Measurements from ENCODE around the gene ALDH4A1. TPM values are rescaled to one million over a fixed set of nuclear protein-coding genes. Genes with fewer than 3 reads are reported as not detected.

Gene ALDH4A1
- total RNA-seq, 1 experiment from 2014 or later = 26.1 TPM

DNA sequence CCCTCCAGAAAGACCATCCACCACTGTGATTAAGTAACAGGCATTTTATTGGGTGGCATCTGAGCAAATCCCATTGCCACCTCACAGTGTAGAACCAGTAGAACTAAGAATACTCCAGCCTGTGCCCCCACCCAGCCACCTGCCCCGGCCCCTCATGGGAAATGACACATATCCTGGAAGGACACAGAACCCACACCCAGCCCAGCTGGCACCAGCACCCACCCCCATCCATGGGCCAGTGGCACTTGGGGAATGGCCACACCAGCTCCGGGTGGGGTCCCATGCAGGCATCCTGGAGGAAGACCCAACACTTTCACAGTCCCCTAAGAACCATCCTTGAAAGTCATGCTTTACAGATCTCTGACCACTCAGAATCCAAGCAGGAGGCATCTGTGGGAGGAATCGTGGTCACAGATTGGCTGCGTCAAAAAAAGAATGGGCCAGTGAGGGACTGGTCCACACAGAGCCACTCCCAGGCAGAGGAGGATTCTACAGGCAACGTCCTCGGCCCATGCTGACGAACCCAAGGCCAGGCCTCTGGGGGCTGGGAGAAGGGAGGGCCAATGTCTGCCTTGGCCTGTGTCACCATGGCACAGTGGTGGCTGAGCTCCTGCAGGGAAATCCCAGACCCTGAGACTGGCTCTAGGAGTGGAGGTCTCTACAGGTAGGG, 30.8 kb downstream of the ALDH4A1 start:
- Histone ChIP-seq H3K79me2 (ENCODE audit: insufficient read depth, low read length) (no peaks in the 10 kb centered on the region), H2BK5ac (ENCODE audit: insufficient read length, low read length) (no peak overlapping the region), H2BK120ac (ENCODE audit: low read depth, low read length, poor library complexity, severe bottlenecking) (no peak overlapping the region), H2BK20ac (ENCODE audit: low read depth, low read length, poor library complexity, severe bottlenecking) (no peak overlapping the region), H2AK5ac (ENCODE audit: insufficient read length, low read length) (no peak overlapping the region), H4K20me1 (ENCODE audit: control insufficient read depth, insufficient read depth, insufficient read length) (no peaks in the 10 kb centered on the region), H3K4me1 (ENCODE audit: insufficient read depth, low read length) (no peaks in the 10 kb centered on the region), H4K8ac (replicated peaks; ENCODE audit: insufficient read length, low read depth, low read length) (no peak overlapping the region), H2BK15ac (ENCODE audit: low read depth, low read length) (no peak overlapping the region), H3K79me1 (ENCODE audit: insufficient read depth, low read depth, low read length, poor library complexity, severe bottlenecking) (no peaks in the 10 kb centered on the region), H3K18ac (ENCODE audit: insufficient read length, low read depth, low read length) (no peak overlapping the region), H4K5ac (ENCODE audit: insufficient read length, low read depth, low read length) (no peak overlapping the region), H3T11ph (ENCODE audit: low read length) (no peak overlapping the region), H3K27ac (ENCODE audit: insufficient read length, low read depth, low read length) (no peak overlapping the region), H3K23ac (ENCODE audit: insufficient read length, low read depth, low read length) (no peak overlapping the region), H3K4ac (ENCODE audit: low read depth, low read length) (no peak overlapping the region), H3K56ac (ENCODE audit: insufficient read length, low read depth, low read length) (no peak overlapping the region), H3K4me2 (ENCODE audit: insufficient read depth, insufficient read length, low read length) (no peak overlapping the region), H3K9ac (ENCODE audit: extremely low read depth, insufficient read length, low read length) (no peak overlapping the region), H2BK12ac (ENCODE audit: insufficient read length, low read depth, low read length) (no peak overlapping the region), H3K23me2 (ENCODE audit: insufficient read length, low read depth, low read length, poor library complexity, severe bottlenecking) (no peaks in the 10 kb centered on the region), H4K91ac (ENCODE audit: insufficient read length, low read depth, low read length) (no peak overlapping the region), H3K9me3 (ENCODE audit: control insufficient read depth, low read depth, low read length) (no peaks in the 10 kb centered on the region), H3K27me3 (ENCODE audit: insufficient read depth, low read length) (no peaks in the 10 kb centered on the region), H3K14ac (ENCODE audit: insufficient read depth, low read length) (no peak overlapping the region), H2AFZ (ENCODE audit: low read length) (no peak overlapping the region)
- no peak overlapping the region for H3K4me3 Mint-ChIP-seq
- no peak for DNase-seq
- no peaks in the 10 kb centered on the region for H3K9me3 Mint-ChIP-seq
- H3K36me3 Mint-ChIP-seq (ENCODE audit: insufficient read depth in 1 of 3, low read depth in 3 of 3) = peaks cover 0 to 5% (median 0%) of the 10 kb centered on the region in 3 experiments; a peak in 3 of 7 replicates
- H3K27ac Mint-ChIP-seq = no peak overlapping the region; a peak in 1 of 7 replicates
- H3K27me3 Mint-ChIP-seq (ENCODE audit: low read depth) = peaks cover 3% of the 10 kb centered on the region
- TF ChIP-seq, protein P1, sequence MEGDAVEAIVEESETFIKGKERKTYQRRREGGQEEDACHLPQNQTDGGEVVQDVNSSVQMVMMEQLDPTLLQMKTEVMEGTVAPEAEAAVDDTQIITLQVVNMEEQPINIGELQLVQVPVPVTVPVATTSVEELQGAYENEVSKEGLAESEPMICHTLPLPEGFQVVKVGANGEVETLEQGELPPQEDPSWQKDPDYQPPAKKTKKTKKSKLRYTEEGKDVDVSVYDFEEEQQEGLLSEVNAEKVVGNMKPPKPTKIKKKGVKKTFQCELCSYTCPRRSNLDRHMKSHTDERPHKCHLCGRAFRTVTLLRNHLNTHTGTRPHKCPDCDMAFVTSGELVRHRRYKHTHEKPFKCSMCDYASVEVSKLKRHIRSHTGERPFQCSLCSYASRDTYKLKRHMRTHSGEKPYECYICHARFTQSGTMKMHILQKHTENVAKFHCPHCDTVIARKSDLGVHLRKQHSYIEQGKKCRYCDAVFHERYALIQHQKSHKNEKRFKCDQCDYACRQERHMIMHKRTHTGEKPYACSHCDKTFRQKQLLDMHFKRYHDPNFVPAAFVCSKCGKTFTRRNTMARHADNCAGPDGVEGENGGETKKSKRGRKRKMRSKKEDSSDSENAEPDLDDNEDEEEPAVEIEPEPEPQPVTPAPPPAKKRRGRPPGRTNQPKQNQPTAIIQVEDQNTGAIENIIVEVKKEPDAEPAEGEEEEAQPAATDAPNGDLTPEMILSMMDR (conservative IDR thresholded peaks at IDR 0.05) = no peak
- peaks cover 4 to 8% of the 10 kb centered on the region in 2 experiments for H3K4me1 Mint-ChIP-seq
- WGBS (ENCODE audit: extremely low coverage, insufficient read length, low lambda C conversion rate) = no CpG with 5 or more reads among the region's 7 CpGs
